ENCODE results near the gene DCBLD2.

Gene DCBLD2

GRCh38 chr3:98901392-98902350 is at the start of gene DCBLD2:
Gene DCBLD2, minus strand, starts transcription at chr3:98901695. Its CDS starts 369 bp downstream, at chr3:98901326.
- TF ChIP-seq CTCF (IDR thresholded peaks at IDR 0.05; ENCODE audit: unreplicated experiment in 3 of 3): no peak
- H3K27ac Mint-ChIP-seq: peak within 1 kb of the TSS; percentile 90 to 97 (median 94)
- peaks cover 30% of the 10 kb centered on the region for H3K4me1 Mint-ChIP-seq
- H3K4me3 Mint-ChIP-seq: peak within 1 kb of the TSS; percentile 92 to 95 (median 93)
- peaks cover 3% of the 10 kb centered on the region for H3K36me3 Mint-ChIP-seq (ENCODE audit: low read depth)
- H3K27me3 Mint-ChIP-seq (ENCODE audit: low read depth): no peaks in the 10 kb centered on the region
- no peaks in the 10 kb centered on the region for H3K9me3 Mint-ChIP-seq

- H3K4me3 Mint-ChIP-seq: no peak overlapping the region
- no peaks in the 10 kb centered on the region for H3K36me3 Mint-ChIP-seq (ENCODE audit: low read depth)
- TF ChIP-seq CTCF (IDR thresholded peaks at IDR 0.05; ENCODE audit: unreplicated experiment in 3 of 3): no peak
- no peak overlapping the region for H3K27ac Mint-ChIP-seq
- no peaks in the 10 kb centered on the region for H3K27me3 Mint-ChIP-seq (ENCODE audit: low read depth)
- peaks cover 6% of the 10 kb centered on the region for H3K9me3 Mint-ChIP-seq
- peaks cover 3% of the 10 kb centered on the region for H3K4me1 Mint-ChIP-seq
These were observed 44.2 kb upstream of the DCBLD2 start for GRCh38 chr3:98945666-98946065.

- Mint-ChIP-seq H3K9me3 (peaks cover 6% of the 10 kb centered on the region), H3K27ac (no peak overlapping the region), H3K4me1 (peaks cover 3% of the 10 kb centered on the region), H3K36me3 (ENCODE audit: low read depth) (no peaks in the 10 kb centered on the region), H3K27me3 (ENCODE audit: low read depth) (no peaks in the 10 kb centered on the region), H3K4me3 (no peak overlapping the region)
- TF ChIP-seq CTCF (IDR thresholded peaks at IDR 0.05; ENCODE audit: unreplicated experiment in 3 of 3): no peak
These were observed 43.6 kb upstream of the DCBLD2 start for GRCh38 chr3:98945101-98945524.

GRCh38 chr3:98930413-98930812 is 28.9 kb upstream of the DCBLD2 start:
- Mint-ChIP-seq H3K4me1 (no peaks in the 10 kb centered on the region), H3K27me3 (ENCODE audit: low read depth) (no peaks in the 10 kb centered on the region), H3K36me3 (ENCODE audit: low read depth) (no peaks in the 10 kb centered on the region), H3K9me3 (peaks cover 31% of the 10 kb centered on the region), H3K4me3 (no peak overlapping the region), H3K27ac (no peak overlapping the region)
- no peak for TF ChIP-seq CTCF (IDR thresholded peaks at IDR 0.05; ENCODE audit: unreplicated experiment in 3 of 3)

- Mint-ChIP-seq H3K9me3 (no peaks in the 10 kb centered on the region), H3K36me3 (ENCODE audit: low read depth) (no peaks in the 10 kb centered on the region), H3K27ac (no peak overlapping the region), H3K4me1 (peaks cover 3% of the 10 kb centered on the region), H3K4me3 (no peak overlapping the region), H3K27me3 (ENCODE audit: low read depth) (peaks cover 4% of the 10 kb centered on the region)
- no peak for TF ChIP-seq CTCF (IDR thresholded peaks at IDR 0.05; ENCODE audit: unreplicated experiment in 3 of 3)
These were observed 20.5 kb upstream of the DCBLD2 start for GRCh38 chr3:98921957-98922356.

Measured in nephron (organoid).